Nephron (organoid): ENCODE data around the gene NDUFB6.
"Not testable (repeated sequence)": the region's sequence is repeated elsewhere in the genome, so short reads cannot be mapped to it uniquely, and the experiment has no call there.

Source experiments
- H3K27ac Mint-ChIP-seq, 3 experiments: 2 replicates each; pipeline ENCODE4 v1.8.0; 2020; ENCODE audit warnings: mixed read lengths in 3 of 3, mild to moderate bottlenecking in 2 of 3, moderate library complexity in 1 of 3
- H3K27me3 Mint-ChIP-seq: 2 replicates; pipeline ENCODE4 v1.8.0; 2021; ENCODE audit warnings: low read depth, mild to moderate bottlenecking, moderate library complexity, mixed read lengths
- H3K36me3 Mint-ChIP-seq: 2 replicates; pipeline ENCODE4 v1.8.0; 2020; ENCODE audit warnings: low read depth, mixed read lengths
- H3K4me1 Mint-ChIP-seq: 2 replicates; pipeline ENCODE4 v1.8.0; 2020; ENCODE audit warnings: mixed read lengths
- H3K4me3 Mint-ChIP-seq, 3 experiments: 2 replicates each; pipeline ENCODE4 v1.8.0; 2020; ENCODE audit warnings: mild to moderate bottlenecking in 3 of 3, mixed read lengths in 3 of 3, moderate library complexity in 2 of 3
- H3K9me3 Mint-ChIP-seq: 2 replicates; pipeline ENCODE4 v1.8.0; 2020; ENCODE audit warnings: mixed read lengths
- CTCF ChIP-seq, 3 experiments: fragments of 200-600 bp; sonication (generic); IDR thresholded peaks; one replicate each; pipeline ENCODE4 v1.5.0; 2021; ENCODE audit warnings: antibody characterized with exemption in 3 of 3; ENCODE audit not compliant: unreplicated experiment in 3 of 3

Gene NDUFB6

GRCh38 chr9:32551276-32552051, 21.5 kb downstream of the NDUFB6 start:
- Mint-ChIP-seq H3K27me3 (no peaks in the 10 kb centered on the region), H3K27ac (peak overlapping the region; percentile 96 to 99 (median 98)), H3K9me3 (no peaks in the 10 kb centered on the region), H3K36me3 (peaks cover 33% of the 10 kb centered on the region), H3K4me3 (peak overlapping the region; percentile 92 to 99 (median 99)), H3K4me1 (peaks cover 17% of the 10 kb centered on the region)
- TF ChIP-seq CTCF (IDR thresholded peaks at IDR 0.05; ENCODE audit: unreplicated experiment in 3 of 3): no peak

GRCh38 chr9:32550562-32551275, 22.2 kb downstream of the NDUFB6 start:
- H3K4me3 Mint-ChIP-seq: peak overlapping the region; percentile 92 to 99 (median 99)
- no peak for TF ChIP-seq CTCF (IDR thresholded peaks at IDR 0.05; ENCODE audit: unreplicated experiment in 3 of 3)
- peaks cover 17% of the 10 kb centered on the region for H3K4me1 Mint-ChIP-seq
- H3K27me3 Mint-ChIP-seq: no peaks in the 10 kb centered on the region
- peaks cover 32% of the 10 kb centered on the region for H3K36me3 Mint-ChIP-seq
- H3K9me3 Mint-ChIP-seq: no peaks in the 10 kb centered on the region
- H3K27ac Mint-ChIP-seq: peak overlapping the region; percentile 96 to 99 (median 98)

- TF ChIP-seq CTCF (IDR thresholded peaks at IDR 0.05; ENCODE audit: unreplicated experiment in 3 of 3): no peak
- Mint-ChIP-seq H3K36me3 (peaks cover 33% of the 10 kb centered on the region), H3K27me3 (no peaks in the 10 kb centered on the region), H3K4me1 (peaks cover 17% of the 10 kb centered on the region), H3K4me3 (peak overlapping the region; percentile 90 to 99 (median 97)), H3K27ac (peak overlapping the region; percentile 89 to 99 (median 96)), H3K9me3 (no peaks in the 10 kb centered on the region)
Observed at GRCh38 chr9:32550150-32550561, 22.8 kb downstream of the NDUFB6 start.

GRCh38 chr9:32548213-32548612, 24.7 kb downstream of the NDUFB6 start:
- not testable (repeated sequence) for H3K9me3 Mint-ChIP-seq, H3K27me3 Mint-ChIP-seq, H3K27ac Mint-ChIP-seq
- Mint-ChIP-seq H3K4me3 (peak overlapping the region in 2 of 3 experiments; percentile 97 to 99), H3K4me1 (peaks cover 17% of the 10 kb centered on the region), H3K36me3 (peaks cover 46% of the 10 kb centered on the region)

- peaks cover 64% of the 10 kb centered on the region for H3K36me3 Mint-ChIP-seq
- no peaks in the 10 kb centered on the region for H3K9me3 Mint-ChIP-seq
- no peak overlapping the region for H3K27ac Mint-ChIP-seq
- H3K27me3 Mint-ChIP-seq: no peaks in the 10 kb centered on the region
- H3K4me1 Mint-ChIP-seq: peaks cover 17% of the 10 kb centered on the region
- H3K4me3 Mint-ChIP-seq: no peak overlapping the region
- TF ChIP-seq CTCF (IDR thresholded peaks at IDR 0.05; ENCODE audit: unreplicated experiment in 3 of 3): no peak
Observed at GRCh38 chr9:32545884-32546283, 27.1 kb downstream of the NDUFB6 start.

GRCh38 chr9:32543047-32543446, 29.9 kb downstream of the NDUFB6 start:
- H3K27ac Mint-ChIP-seq: no peak overlapping the region
- H3K4me3 Mint-ChIP-seq: no peak overlapping the region
- no peaks in the 10 kb centered on the region for H3K27me3 Mint-ChIP-seq
- no peak for TF ChIP-seq CTCF (IDR thresholded peaks at IDR 0.05; ENCODE audit: unreplicated experiment in 3 of 3)
- H3K4me1 Mint-ChIP-seq: no peaks in the 10 kb centered on the region
- H3K9me3 Mint-ChIP-seq: no peaks in the 10 kb centered on the region
- peaks cover 45% of the 10 kb centered on the region for H3K36me3 Mint-ChIP-seq
